Measurements from ENCODE around the gene PPP2R2C.

Gene PPP2R2C

DNA sequence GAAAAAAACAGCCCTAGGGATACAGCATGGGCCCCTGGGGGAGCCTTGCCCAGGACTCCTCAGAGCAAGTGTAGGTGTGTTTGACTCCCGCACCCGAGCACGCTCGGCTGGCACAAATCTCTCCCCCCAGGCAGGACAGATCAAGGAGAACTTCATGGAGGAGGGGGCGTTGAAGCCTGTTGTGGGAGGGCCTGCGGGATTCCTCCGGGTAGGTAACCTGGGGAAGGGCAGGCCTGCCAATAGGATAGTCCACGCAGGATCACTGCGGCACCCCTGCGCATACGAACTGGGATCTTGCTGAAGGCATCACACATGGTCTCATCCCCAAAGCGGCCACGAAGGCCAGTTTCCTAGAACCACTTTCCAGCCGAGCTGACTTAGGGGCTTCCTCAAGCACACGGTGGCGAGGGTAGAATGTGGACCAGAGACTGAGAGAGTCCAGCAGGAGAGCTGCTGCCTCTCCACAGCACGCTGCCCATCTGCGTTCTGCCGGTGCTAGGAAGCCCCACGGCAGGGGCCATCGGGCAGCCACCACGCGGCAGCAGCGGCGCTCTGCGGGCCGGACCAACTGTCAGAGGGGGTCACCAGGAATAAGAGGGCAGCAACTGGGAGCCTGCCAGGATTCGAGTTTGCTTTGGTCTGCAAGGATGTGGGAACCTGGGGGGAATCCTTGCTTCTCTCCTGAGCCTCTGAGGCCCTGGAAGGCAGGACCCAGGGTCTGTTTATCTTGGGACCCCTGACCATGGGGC is 145.9 kb downstream of the PPP2R2C start:
- Histone ChIP-seq H3K9me3 (ENCODE audit: insufficient read depth, low read depth, low read length) (no peaks in the 10 kb centered on the region), H3K4me1 (ENCODE audit: insufficient read depth, low read length, poor library complexity, severe bottlenecking) (peaks cover 26% of the 10 kb centered on the region), H3F3A (ENCODE audit: low read depth) (no peaks in the 10 kb centered on the region), H3K9me2 (replicated peaks; ENCODE audit: low read depth, low read length) (no peaks in the 10 kb centered on the region), H3K4me2 (ENCODE audit: low read depth, low read length, poor library complexity, severe bottlenecking) (no peak overlapping the region), H3K27me3 (ENCODE audit: insufficient read depth, low read length, poor library complexity, severe bottlenecking) (peaks cover 11% of the 10 kb centered on the region), H3K36me3 (ENCODE audit: insufficient read depth, low read length) (no peaks in the 10 kb centered on the region), H4K20me1 (ENCODE audit: insufficient read depth, low read length, poor library complexity, severe bottlenecking) (no peaks in the 10 kb centered on the region), H3K9ac (ENCODE audit: low read depth, low read length, poor library complexity, severe bottlenecking) (no peak overlapping the region), H3K79me2 (ENCODE audit: insufficient read depth, low read length) (no peaks in the 10 kb centered on the region), H2AFZ (ENCODE audit: low read length) (no peak overlapping the region), H3K4me3 (ENCODE audit: low read length, poor library complexity, severe bottlenecking) (no peak overlapping the region)
- TF ChIP-seq, protein P1, sequence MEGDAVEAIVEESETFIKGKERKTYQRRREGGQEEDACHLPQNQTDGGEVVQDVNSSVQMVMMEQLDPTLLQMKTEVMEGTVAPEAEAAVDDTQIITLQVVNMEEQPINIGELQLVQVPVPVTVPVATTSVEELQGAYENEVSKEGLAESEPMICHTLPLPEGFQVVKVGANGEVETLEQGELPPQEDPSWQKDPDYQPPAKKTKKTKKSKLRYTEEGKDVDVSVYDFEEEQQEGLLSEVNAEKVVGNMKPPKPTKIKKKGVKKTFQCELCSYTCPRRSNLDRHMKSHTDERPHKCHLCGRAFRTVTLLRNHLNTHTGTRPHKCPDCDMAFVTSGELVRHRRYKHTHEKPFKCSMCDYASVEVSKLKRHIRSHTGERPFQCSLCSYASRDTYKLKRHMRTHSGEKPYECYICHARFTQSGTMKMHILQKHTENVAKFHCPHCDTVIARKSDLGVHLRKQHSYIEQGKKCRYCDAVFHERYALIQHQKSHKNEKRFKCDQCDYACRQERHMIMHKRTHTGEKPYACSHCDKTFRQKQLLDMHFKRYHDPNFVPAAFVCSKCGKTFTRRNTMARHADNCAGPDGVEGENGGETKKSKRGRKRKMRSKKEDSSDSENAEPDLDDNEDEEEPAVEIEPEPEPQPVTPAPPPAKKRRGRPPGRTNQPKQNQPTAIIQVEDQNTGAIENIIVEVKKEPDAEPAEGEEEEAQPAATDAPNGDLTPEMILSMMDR (conservative IDR thresholded peaks at IDR 0.05; ENCODE audit: low read length): no peak
- no peak for TF ChIP-seq EZH2phosphoT487 (IDR thresholded peaks at IDR 0.05; ENCODE audit: borderline replicate concordance)

DNA sequence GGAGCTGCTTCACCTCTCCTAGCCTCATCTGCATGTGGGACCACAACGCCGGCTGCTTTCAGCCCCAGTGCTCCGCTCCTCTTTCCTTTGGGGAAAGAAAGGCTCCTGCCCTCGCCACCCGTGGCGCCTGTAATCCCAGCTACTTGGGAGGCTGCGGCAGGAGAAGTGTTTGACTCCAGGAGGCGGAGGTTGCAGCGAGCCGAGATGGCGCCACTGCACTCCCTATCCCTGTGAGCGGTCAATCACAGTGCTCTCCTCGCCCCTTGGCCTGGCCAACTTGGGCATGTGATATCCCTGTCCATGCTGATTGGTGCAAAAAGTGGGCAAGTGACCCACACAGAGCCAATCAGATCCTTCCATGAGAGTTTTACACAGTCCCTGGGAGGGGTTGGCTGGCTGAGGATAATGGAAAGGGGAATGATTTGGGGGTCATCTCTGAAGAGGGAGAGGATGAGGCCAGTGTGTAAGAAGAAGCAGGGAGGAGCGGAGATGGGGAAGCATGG is 146.6 kb downstream of the PPP2R2C start:
- TF ChIP-seq, protein P1 (conservative IDR thresholded peaks at IDR 0.05; ENCODE audit: low read length): no peak
- no peak for TF ChIP-seq EZH2phosphoT487 (IDR thresholded peaks at IDR 0.05; ENCODE audit: borderline replicate concordance)
- Histone ChIP-seq H3K9me2 (replicated peaks; ENCODE audit: low read depth, low read length) (no peaks in the 10 kb centered on the region), H3F3A (ENCODE audit: low read depth) (no peaks in the 10 kb centered on the region), H4K20me1 (ENCODE audit: insufficient read depth, low read length, poor library complexity, severe bottlenecking) (no peaks in the 10 kb centered on the region), H3K9ac (ENCODE audit: low read depth, low read length, poor library complexity, severe bottlenecking) (no peak overlapping the region), H3K9me3 (ENCODE audit: insufficient read depth, low read depth, low read length) (no peaks in the 10 kb centered on the region), H3K27me3 (ENCODE audit: insufficient read depth, low read length, poor library complexity, severe bottlenecking) (peaks cover 18% of the 10 kb centered on the region), H3K4me1 (ENCODE audit: insufficient read depth, low read length, poor library complexity, severe bottlenecking) (peaks cover 26% of the 10 kb centered on the region), H3K4me2 (ENCODE audit: low read depth, low read length, poor library complexity, severe bottlenecking) (no peak overlapping the region), H3K79me2 (ENCODE audit: insufficient read depth, low read length) (no peaks in the 10 kb centered on the region), H2AFZ (ENCODE audit: low read length) (no peak overlapping the region), H3K36me3 (ENCODE audit: insufficient read depth, low read length) (no peaks in the 10 kb centered on the region), H3K4me3 (ENCODE audit: low read length, poor library complexity, severe bottlenecking) (no peak overlapping the region)

DNA sequence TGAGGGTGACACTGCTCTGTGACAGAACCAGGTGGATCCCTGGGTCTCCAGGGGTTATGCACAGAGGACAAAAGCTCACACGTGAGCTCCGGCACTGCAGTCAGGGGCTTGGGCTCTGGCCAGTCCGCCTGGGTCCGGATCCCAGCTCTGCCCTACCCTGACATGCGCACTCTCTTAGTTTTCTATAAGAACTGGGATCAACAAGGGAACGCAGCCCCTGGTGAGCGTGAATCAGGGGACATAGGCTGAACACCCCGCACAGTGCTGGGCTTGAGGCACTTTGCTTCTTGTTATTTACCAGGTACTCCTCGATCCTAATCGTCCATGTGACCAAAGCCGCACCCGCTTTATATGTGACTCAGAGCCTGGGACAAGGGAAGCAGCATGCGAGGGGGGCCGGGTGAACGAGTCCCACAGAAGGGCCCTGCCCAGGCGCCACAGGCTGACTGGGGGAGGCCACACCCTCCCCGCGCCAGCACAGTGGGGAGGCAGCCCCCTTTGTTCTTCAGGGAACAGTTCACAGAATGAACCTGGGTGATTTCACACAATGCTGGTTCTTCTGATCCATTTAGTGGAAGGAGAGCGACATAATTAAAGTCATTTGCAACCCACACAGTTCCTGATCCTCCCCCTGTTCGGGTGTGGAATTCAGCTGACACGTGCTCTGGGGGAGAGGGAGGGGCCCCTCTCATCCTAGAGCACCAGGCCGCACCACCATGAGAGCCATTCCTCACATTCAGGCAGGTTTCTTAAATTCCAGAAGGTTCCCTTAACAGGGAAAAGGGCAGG is 147.2 kb downstream of the PPP2R2C start:
- H3K9ac ChIP-seq (ENCODE audit: low read depth, low read length, poor library complexity, severe bottlenecking): no peak overlapping the region
- H2AFZ ChIP-seq (ENCODE audit: low read length): no peak overlapping the region
- peaks cover 20% of the 10 kb centered on the region for H3K27me3 ChIP-seq (ENCODE audit: insufficient read depth, low read length, poor library complexity, severe bottlenecking)
- no peaks in the 10 kb centered on the region for H3K36me3 ChIP-seq (ENCODE audit: insufficient read depth, low read length)
- H3F3A ChIP-seq (ENCODE audit: low read depth): no peaks in the 10 kb centered on the region
- no peaks in the 10 kb centered on the region for H3K9me2 ChIP-seq (replicated peaks; ENCODE audit: low read depth, low read length)
- peaks cover 26% of the 10 kb centered on the region for H3K4me1 ChIP-seq (ENCODE audit: insufficient read depth, low read length, poor library complexity, severe bottlenecking)
- H3K79me2 ChIP-seq (ENCODE audit: insufficient read depth, low read length): no peaks in the 10 kb centered on the region
- no peaks in the 10 kb centered on the region for H3K9me3 ChIP-seq (ENCODE audit: insufficient read depth, low read depth, low read length)
- no peaks in the 10 kb centered on the region for H4K20me1 ChIP-seq (ENCODE audit: insufficient read depth, low read length, poor library complexity, severe bottlenecking)
- no peak overlapping the region for H3K4me3 ChIP-seq (ENCODE audit: low read length, poor library complexity, severe bottlenecking)
- peak overlapping the region; percentile 26 for H3K4me2 ChIP-seq (ENCODE audit: low read depth, low read length, poor library complexity, severe bottlenecking)
- TF ChIP-seq, protein P1 (conservative IDR thresholded peaks at IDR 0.05; ENCODE audit: low read length): no peak
- no peak for TF ChIP-seq EZH2phosphoT487 (IDR thresholded peaks at IDR 0.05; ENCODE audit: borderline replicate concordance)
